IMR-90 (cell line): Measurements from ENCODE around the gene PLXDC2. TPM values are rescaled to one million over a fixed set of nuclear protein-coding genes. Genes with fewer than 3 reads are reported as not detected.

ENCODE experiments used
- ATAC-seq: fragments of 200-7000 bp; cut with Tn5 transposase; 2 replicates; pipeline ENCODE4 v1.9.1; 2020; ENCODE audit warnings: low read depth, mild to moderate bottlenecking, moderate library complexity
- BruUV-seq: library from RNA; stranded (reverse); fragments of 400-500 nt; replicated peaks from 2 replicates; lab custom pipeline; 2021; lab: Mats Ljungman, UMichigan
- CTCF ChIA-PET: fragments of 300-600 bp; formaldehyde crosslinking; extraction: SDS; loops from one replicate; lab custom pipeline; 2021; ENCODE audit warnings: antibody characterized with exemption; lab: Yijun Ruan, JAX
- POLR2A ChIA-PET: fragments of 300-600 bp; sonication (Branson Sonifier 250); formaldehyde crosslinking; loops from one replicate; lab custom pipeline; 2022; ENCODE audit warnings: antibody characterized with exemption; ENCODE audit not compliant: unreplicated experiment; lab: Charles Lee
- DNase-seq: peaks from one replicate; pipeline ENCODE4 v3.0.0; 2013
- H2AFZ ChIP-seq: replicated peaks from 2 replicates; pipeline ENCODE3; 2013; ENCODE audit warnings: low read length, mild to moderate bottlenecking; ENCODE audit not compliant: poor library complexity
- H2AK5ac ChIP-seq: 2 replicates; pipeline ENCODE4 v1.6.1; 2013; ENCODE audit warnings: low read depth, low read length, inconsistent platforms
- H2AK9ac ChIP-seq: replicated peaks from 2 replicates; pipeline ENCODE3; 2013; ENCODE audit warnings: mild to moderate bottlenecking, low read depth, low read length, moderate library complexity; ENCODE audit not compliant: poor library complexity
- H2BK120ac ChIP-seq: 2 replicates; pipeline ENCODE4 v1.6.1; 2013; ENCODE audit warnings: low read depth, low read length, inconsistent platforms
- H2BK15ac ChIP-seq: 3 replicates; pipeline ENCODE4 v1.6.1; 2013; ENCODE audit warnings: low read depth, low read length, inconsistent platforms
- H2BK20ac ChIP-seq: 2 replicates; pipeline ENCODE4 v1.6.1; 2013; ENCODE audit warnings: low read depth, mild to moderate bottlenecking, inconsistent platforms, low read length, moderate library complexity
- H2BK5ac ChIP-seq: 2 replicates; pipeline ENCODE4 v1.6.1; 2013; ENCODE audit warnings: mild to moderate bottlenecking, low read depth, low read length, inconsistent platforms; ENCODE audit not compliant: poor library complexity, severe bottlenecking
- H3K14ac ChIP-seq: replicated peaks from 2 replicates; pipeline ENCODE4 v1.6.1; 2013; ENCODE audit warnings: low read depth, low read length, inconsistent platforms
- H3K18ac ChIP-seq: 2 replicates; pipeline ENCODE4 v1.6.1; 2013; ENCODE audit warnings: low read depth, low read length, control low read depth
- H3K23ac ChIP-seq: 2 replicates; pipeline ENCODE4 v1.6.1; 2013; ENCODE audit warnings: low read depth, low read length, inconsistent platforms
- H3K27ac ChIP-seq: 2 replicates; pipeline ENCODE4 v1.5.1; 2013; ENCODE audit warnings: mild to moderate bottlenecking, control low read depth, low read length; ENCODE audit not compliant: insufficient read depth
- H3K27me3 ChIP-seq: 2 replicates; pipeline ENCODE4 v1.6.1; 2013; ENCODE audit warnings: low read length; ENCODE audit not compliant: control insufficient read depth, insufficient read depth
- H3K36me3 ChIP-seq: 2 replicates; pipeline ENCODE4 v1.6.1; 2013; ENCODE audit warnings: low read length, mixed read lengths; ENCODE audit not compliant: control insufficient read depth, insufficient read depth
- H3K4ac ChIP-seq: 2 replicates; pipeline ENCODE4 v1.6.1; 2013; ENCODE audit warnings: low read depth, low read length, inconsistent platforms
- H3K4me1 ChIP-seq: 2 replicates; pipeline ENCODE4 v1.6.1; 2013; ENCODE audit warnings: low read length, mixed read lengths; ENCODE audit not compliant: control insufficient read depth, insufficient read depth
- H3K4me2 ChIP-seq: 2 replicates; pipeline ENCODE4 v1.6.1; 2013; ENCODE audit warnings: low read depth, mild to moderate bottlenecking, control low read depth, low read length, moderate library complexity
- H3K4me3 ChIP-seq: 2 replicates; pipeline ENCODE4 v1.5.1; 2013; ENCODE audit warnings: low read depth, mild to moderate bottlenecking, control low read depth, low read length, moderate library complexity; ENCODE audit not compliant: insufficient read depth
- H3K56ac ChIP-seq: 2 replicates; pipeline ENCODE4 v1.6.1; 2013; ENCODE audit warnings: low read length, inconsistent platforms; ENCODE audit not compliant: insufficient read depth; ENCODE audit errors: extremely low read depth
- H3K79me1 ChIP-seq, 2 experiments: 2 replicates each; pipeline ENCODE4 v1.6.1; 2013; ENCODE audit warnings: low read length in 2 of 2, inconsistent platforms in 1 of 2, low read depth in 1 of 2
- H3K9ac ChIP-seq: 2 replicates; pipeline ENCODE4 v1.6.1; 2013; ENCODE audit warnings: low read depth, low read length, control low read depth
- H3K9me1 ChIP-seq: 2 replicates; pipeline ENCODE4 v1.6.1; 2013; ENCODE audit warnings: low read length, inconsistent platforms; ENCODE audit not compliant: insufficient read depth
- H3K9me3 ChIP-seq: 2 replicates; pipeline ENCODE4 v1.6.1; 2013; ENCODE audit warnings: low read length; ENCODE audit not compliant: control insufficient read depth, insufficient read depth
- H4K20me1 ChIP-seq: 2 replicates; pipeline ENCODE4 v1.6.1; 2013; ENCODE audit warnings: low read length, inconsistent platforms; ENCODE audit not compliant: insufficient read depth
- H4K5ac ChIP-seq: 2 replicates; pipeline ENCODE4 v1.6.1; 2013; ENCODE audit warnings: mild to moderate bottlenecking, low read depth, low read length, control low read depth
- H4K8ac ChIP-seq, 2 experiments: 2 replicates each; pipeline ENCODE4 v1.6.1; 2013; ENCODE audit warnings: low read depth in 2 of 2, low read length in 2 of 2, control low read depth in 1 of 2, inconsistent platforms in 1 of 2
- H4K91ac ChIP-seq: 2 replicates; pipeline ENCODE4 v1.6.1; 2013; ENCODE audit warnings: low read depth, low read length, inconsistent platforms; ENCODE audit not compliant: insufficient read depth
- BHLHE40 ChIP-seq: fragments of 150-350 bp; IDR thresholded peaks from 2 replicates; pipeline ENCODE4 v1.6.1; 2016; ENCODE audit warnings: mild to moderate bottlenecking, low read depth, low read length
- CEBPB ChIP-seq: IDR thresholded peaks from 2 replicates; pipeline ENCODE4 v1.6.1; 2012; ENCODE audit warnings: low read depth, low read length, improper control_type of control experiment
- CHD1 ChIP-seq: IDR thresholded peaks from 2 replicates; pipeline ENCODE4 v1.6.1; 2012; ENCODE audit warnings: low read depth, low read length, improper control_type of control experiment
- FOS ChIP-seq: fragments of 150-350 bp; IDR thresholded peaks from 2 replicates; pipeline ENCODE4 v1.6.1; 2016; ENCODE audit warnings: low read depth, low read length
- MAFK ChIP-seq: IDR thresholded peaks from 2 replicates; pipeline ENCODE4 v1.6.1; 2012; ENCODE audit warnings: low read depth, low read length, improper control_type of control experiment
- MAZ ChIP-seq: IDR thresholded peaks from 2 replicates; pipeline ENCODE4 v1.6.1; 2012; ENCODE audit warnings: low read depth, mild to moderate bottlenecking, low read length, improper control_type of control experiment, moderate library complexity, borderline replicate concordance
- MXI1 ChIP-seq: IDR thresholded peaks from 2 replicates; pipeline ENCODE4 v1.6.1; 2012; ENCODE audit warnings: low read depth, mild to moderate bottlenecking, low read length, moderate library complexity, borderline replicate concordance
- NFE2L2 ChIP-seq: fragments of 150-350 bp; IDR thresholded peaks from 2 replicates; pipeline ENCODE4 v1.6.1; 2016; ENCODE audit warnings: low read depth, mild to moderate bottlenecking, low read length
- POLR2A ChIP-seq: IDR thresholded peaks from 2 replicates; pipeline ENCODE4 v1.6.1; 2012; ENCODE audit warnings: mild to moderate bottlenecking, low read depth, low read length
- RAD21 ChIP-seq: IDR thresholded peaks from 2 replicates; pipeline ENCODE4 v1.6.1; 2012; ENCODE audit warnings: low read length, improper control_type of control experiment
- RCOR1 ChIP-seq: IDR thresholded peaks from 2 replicates; pipeline ENCODE4 v1.6.1; 2012; ENCODE audit warnings: mild to moderate bottlenecking, low read length, improper control_type of control experiment; ENCODE audit not compliant: insufficient replicate concordance
- RFX5 ChIP-seq: IDR thresholded peaks from 2 replicates; pipeline ENCODE4 v1.8.0; 2012; ENCODE audit warnings: low read depth, mild to moderate bottlenecking, low read length, moderate library complexity
- SMC3 ChIP-seq: fragments of 150-350 bp; IDR thresholded peaks from 2 replicates; pipeline ENCODE4 v1.6.1; 2016; ENCODE audit warnings: low read depth, mild to moderate bottlenecking, antibody characterized with exemption, low read length, moderate library complexity
- WGBS, 2 experiments: methylation state at CpG; one replicate each; pipeline versions ENCODE4 v1.1.5 to v1.1.7; 2013; ENCODE audit warnings: missing lambda C conversion rate in 2 of 2; ENCODE audit not compliant: insufficient read length in 1 of 2; ENCODE audit errors: extremely low coverage in 2 of 2; 5-methylcytosine and 5-hydroxymethylcytosine counted together
- dilution Hi-C: fragments of 300-500 bp; cut with HindIII; formaldehyde crosslinking; loops from one replicate; pipeline ENCODE4 v1.14.3; 2018; ENCODE audit warnings: low sequenced_read_pairs; ENCODE audit not compliant: unreplicated experiment
- in situ Hi-C: fragments of 300-500 bp; cut with MboI; formaldehyde crosslinking; loops from 3 replicates; pipeline ENCODE4 v1.14.3; 2019; ENCODE audit warnings: low sequenced_read_pairs, inconsistent platforms, mixed read lengths
- intact Hi-C: fragments of 100-400 bp; cut with micrococcal nuclease; formaldehyde crosslinking; loops from 2 replicates; pipeline ENCODE4 v1.10.0; 2022
- polyA plus RNA-seq, 3 experiments: library from polyadenylated mRNA; depleted of rRNA; stranded (reverse); fragments of >200 nt; gene quantifications; 2 replicates each; pipeline ENCODE4 v1.2.3, GENCODE V29; 2012; ENCODE audit warnings: low replicate concordance in 1 of 3
- total RNA-seq: library from RNA; depleted of rRNA; stranded (reverse); fragments of >200 nt; gene quantifications from 2 replicates; pipeline ENCODE4 v1.2.3, GENCODE V29; 2012
- TF ChIP-seq, protein P1 (sequence below): conservative IDR thresholded peaks from 2 replicates; pipeline ENCODE4 v1.5.1; 2012; ENCODE audit warnings: mild to moderate bottlenecking, low read depth, low read length, improper control_type of control experiment
- TF ChIP-seq, protein P2 (sequence below): fragments of 150-350 bp; IDR thresholded peaks from 2 replicates; pipeline ENCODE4 v1.6.1; 2016; ENCODE audit warnings: low read depth, mild to moderate bottlenecking, low read length, moderate library complexity, borderline replicate concordance
- TF ChIP-seq, protein P3 (sequence below): fragments of 150-350 bp; IDR thresholded peaks from 2 replicates; pipeline ENCODE4 v1.6.1; 2017; ENCODE audit warnings: mild to moderate bottlenecking, antibody characterized with exemption, low read length, low read depth

Gene PLXDC2
- total and polyA plus RNA-seq, 2 of the 4 experiments (the other 2 are of a cell fraction): 3.2 to 6.1 TPM

DNA sequence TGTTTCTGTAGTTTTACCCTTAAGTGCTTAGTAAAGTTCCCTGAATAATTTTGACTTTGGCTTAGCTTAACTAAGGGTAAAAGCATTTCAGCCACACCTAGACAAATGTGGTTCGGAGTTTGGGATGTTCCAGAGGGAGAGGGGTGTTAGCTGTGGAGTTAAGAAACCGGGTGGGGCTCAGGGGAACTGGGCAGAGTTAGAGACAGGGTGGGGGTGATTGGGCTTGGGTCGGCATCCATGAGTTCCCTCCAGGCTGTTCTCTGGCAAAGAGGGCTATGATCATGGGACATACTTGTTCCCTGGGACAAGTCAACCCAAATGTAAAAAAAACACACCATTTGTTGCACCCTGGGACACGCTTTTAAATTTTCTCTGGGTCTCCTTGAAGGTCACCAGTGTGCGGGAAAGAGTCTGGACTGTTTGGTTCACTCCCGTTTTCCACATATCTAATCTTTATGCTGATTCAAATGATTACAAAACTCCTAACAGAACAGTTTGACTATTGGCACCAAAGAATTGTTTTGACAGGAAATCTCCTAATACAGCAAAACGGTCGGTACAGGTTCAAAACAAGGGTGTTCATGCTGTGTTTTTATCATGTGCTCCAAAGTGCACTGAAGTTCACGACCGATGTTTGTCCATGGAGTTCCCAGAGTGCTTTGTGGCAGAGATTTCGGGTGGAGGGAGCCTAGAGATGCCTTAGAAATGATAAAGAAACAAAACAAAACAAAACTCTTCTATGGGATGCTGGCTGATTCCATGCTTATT lies 56.5 kb downstream of the PLXDC2 start:
- Histone ChIP-seq H2AK9ac (no peak overlapping the region), H3K27me3 (no peaks in the 10 kb centered on the region), H4K20me1 (no peaks in the 10 kb centered on the region), H2AFZ (no peak overlapping the region), H3K36me3 (no peaks in the 10 kb centered on the region), H2BK15ac (no peak overlapping the region), H4K5ac (no peak overlapping the region), H2BK20ac (no peak overlapping the region), H3K4me1 (no peaks in the 10 kb centered on the region), H3K9ac (no peak overlapping the region), H3K9me1 (no peaks in the 10 kb centered on the region), H3K4ac (no peak overlapping the region), H4K91ac (no peak overlapping the region), H3K18ac (no peak overlapping the region), H3K56ac (no peak overlapping the region), H3K9me3 (no peaks in the 10 kb centered on the region), H3K14ac (no peak overlapping the region), H4K8ac (no peak overlapping the region), H3K27ac (no peak overlapping the region), H2AK5ac (no peak overlapping the region), H3K79me1 (no peaks in the 10 kb centered on the region), H3K4me2 (no peak overlapping the region), H3K4me3 (no peak overlapping the region), H2BK5ac (no peak overlapping the region), H2BK120ac (no peak overlapping the region), H3K23ac (no peak overlapping the region)
- 72% methylated on average over 5 of the region's 11 CpGs; no CpG with 5 or more reads in 1 of the 2 experiments for WGBS, 2 experiments
- ChIA-PET CTCF (no interaction called here), POLR2A (no interaction called here)
- dilution Hi-C loops (no loop called here), intact Hi-C loops (no loop called here), in situ Hi-C loops (no loop called here)
- no peak for TF ChIP-seq RAD21
- no peak for TF ChIP-seq POLR2A
- TF ChIP-seq BHLHE40: no peak
- TF ChIP-seq RCOR1: no peak
- TF ChIP-seq, protein P1, sequence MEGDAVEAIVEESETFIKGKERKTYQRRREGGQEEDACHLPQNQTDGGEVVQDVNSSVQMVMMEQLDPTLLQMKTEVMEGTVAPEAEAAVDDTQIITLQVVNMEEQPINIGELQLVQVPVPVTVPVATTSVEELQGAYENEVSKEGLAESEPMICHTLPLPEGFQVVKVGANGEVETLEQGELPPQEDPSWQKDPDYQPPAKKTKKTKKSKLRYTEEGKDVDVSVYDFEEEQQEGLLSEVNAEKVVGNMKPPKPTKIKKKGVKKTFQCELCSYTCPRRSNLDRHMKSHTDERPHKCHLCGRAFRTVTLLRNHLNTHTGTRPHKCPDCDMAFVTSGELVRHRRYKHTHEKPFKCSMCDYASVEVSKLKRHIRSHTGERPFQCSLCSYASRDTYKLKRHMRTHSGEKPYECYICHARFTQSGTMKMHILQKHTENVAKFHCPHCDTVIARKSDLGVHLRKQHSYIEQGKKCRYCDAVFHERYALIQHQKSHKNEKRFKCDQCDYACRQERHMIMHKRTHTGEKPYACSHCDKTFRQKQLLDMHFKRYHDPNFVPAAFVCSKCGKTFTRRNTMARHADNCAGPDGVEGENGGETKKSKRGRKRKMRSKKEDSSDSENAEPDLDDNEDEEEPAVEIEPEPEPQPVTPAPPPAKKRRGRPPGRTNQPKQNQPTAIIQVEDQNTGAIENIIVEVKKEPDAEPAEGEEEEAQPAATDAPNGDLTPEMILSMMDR: no peak
- no peak for TF ChIP-seq SMC3
- TF ChIP-seq MAFK: no peak
- TF ChIP-seq, protein P2, sequence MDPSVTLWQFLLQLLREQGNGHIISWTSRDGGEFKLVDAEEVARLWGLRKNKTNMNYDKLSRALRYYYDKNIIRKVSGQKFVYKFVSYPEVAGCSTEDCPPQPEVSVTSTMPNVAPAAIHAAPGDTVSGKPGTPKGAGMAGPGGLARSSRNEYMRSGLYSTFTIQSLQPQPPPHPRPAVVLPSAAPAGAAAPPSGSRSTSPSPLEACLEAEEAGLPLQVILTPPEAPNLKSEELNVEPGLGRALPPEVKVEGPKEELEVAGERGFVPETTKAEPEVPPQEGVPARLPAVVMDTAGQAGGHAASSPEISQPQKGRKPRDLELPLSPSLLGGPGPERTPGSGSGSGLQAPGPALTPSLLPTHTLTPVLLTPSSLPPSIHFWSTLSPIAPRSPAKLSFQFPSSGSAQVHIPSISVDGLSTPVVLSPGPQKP: no peak
- TF ChIP-seq, protein P3, sequence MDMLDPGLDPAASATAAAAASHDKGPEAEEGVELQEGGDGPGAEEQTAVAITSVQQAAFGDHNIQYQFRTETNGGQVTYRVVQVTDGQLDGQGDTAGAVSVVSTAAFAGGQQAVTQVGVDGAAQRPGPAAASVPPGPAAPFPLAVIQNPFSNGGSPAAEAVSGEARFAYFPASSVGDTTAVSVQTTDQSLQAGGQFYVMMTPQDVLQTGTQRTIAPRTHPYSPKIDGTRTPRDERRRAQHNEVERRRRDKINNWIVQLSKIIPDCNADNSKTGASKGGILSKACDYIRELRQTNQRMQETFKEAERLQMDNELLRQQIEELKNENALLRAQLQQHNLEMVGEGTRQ: no peak
- no peak for TF ChIP-seq MAZ
- no peak for TF ChIP-seq NFE2L2
- no peak for TF ChIP-seq FOS
- no peak for TF ChIP-seq MXI1
- TF ChIP-seq CHD1: no peak
- no peak for TF ChIP-seq CEBPB
- no peak for TF ChIP-seq RFX5
- no TSS peak for BruUV-seq
- ATAC-seq (no peak), DNase-seq (no peak)
